ENCODE data around the gene NFATC3.

The NFATC3 gene

GRCh38 chr16:68073902-68074760 lies 11.0 kb upstream of the NFATC3 start:
- no peak for FAIRE-seq

GRCh38 chr16:68074850-68075555 lies 10.2 kb upstream of the NFATC3 start:
- FAIRE-seq = no peak

GRCh38 chr16:68075980-68076379 lies 9.2 kb upstream of the NFATC3 start:
- FAIRE-seq = no peak

- FAIRE-seq = no peak
Observed at GRCh38 chr16:68076560-68076959, 8.6 kb upstream of the NFATC3 start.

GRCh38 chr16:68077866-68078700 lies 7.1 kb upstream of the NFATC3 start:
- FAIRE-seq = no peak

- no peak for FAIRE-seq
Observed at GRCh38 chr16:68078701-68079375, 6.3 kb upstream of the NFATC3 start.

- FAIRE-seq = no peak
Observed at GRCh38 chr16:68079376-68079625, 5.9 kb upstream of the NFATC3 start.

GRCh38 chr16:68079626-68080344 lies 5.4 kb upstream of the NFATC3 start:
- no peak for FAIRE-seq

GRCh38 chr16:68081861-68082628 lies 3.1 kb upstream of the NFATC3 start:
- FAIRE-seq = no peak

- no peak for FAIRE-seq
Observed at GRCh38 chr16:68082629-68083238, 2.4 kb upstream of the NFATC3 start.

- no peak for FAIRE-seq
Observed at GRCh38 chr16:68083239-68083781, 1.9 kb upstream of the NFATC3 start.

- no peak for FAIRE-seq
Observed at GRCh38 chr16:68083861-68084503, 1.2 kb upstream of the NFATC3 start.

- no peak for FAIRE-seq
Observed at GRCh38 chr16:68084504-68085258, 489 bp upstream of the NFATC3 start.

- no peak for FAIRE-seq
Observed at GRCh38 chr16:68086336-68086841, 1.2 kb downstream of the NFATC3 start.

GRCh38 chr16:68086860-68087268 lies 1.7 kb downstream of the NFATC3 start:
- FAIRE-seq = no peak

GRCh38 chr16:68087688-68088087 lies 2.5 kb downstream of the NFATC3 start:
- no peak for FAIRE-seq

GRCh38 chr16:68088130-68088972 lies 3.2 kb downstream of the NFATC3 start:
- FAIRE-seq = peak; percentile 80

GRCh38 chr16:68089067-68089466 lies 3.9 kb downstream of the NFATC3 start:
- no peak for FAIRE-seq
